ENCODE measurements around the gene PHF20.
"Not testable (repeated sequence)": the region's sequence is repeated elsewhere in the genome, so short reads cannot be mapped to it uniquely, and the experiment has no call there.

PHF20 gene

DNA sequence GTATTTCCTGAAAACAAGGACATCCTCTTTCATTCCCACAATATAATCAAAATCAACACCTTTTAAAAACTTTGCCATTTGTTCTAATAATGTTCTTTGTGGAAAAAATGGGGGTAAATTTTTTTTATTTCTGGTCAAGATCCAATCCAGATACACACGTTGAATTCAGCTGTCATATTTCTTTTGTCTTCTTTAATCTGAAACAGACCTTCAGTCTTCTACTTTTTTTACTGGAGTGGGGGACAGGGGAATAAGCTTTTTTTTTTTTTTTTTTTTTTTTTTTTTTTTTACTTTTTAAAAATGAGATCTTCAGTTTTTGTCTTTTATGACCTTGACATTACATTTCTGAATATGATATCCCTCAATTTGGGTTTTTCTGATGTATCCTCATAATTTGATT, 113.4 kb downstream of the PHF20 start:
- DNase-seq (ENCODE audit: low read depth in 3 of 3), result no peak

GRCh38 chr20:35886537-35886936, 114.7 kb downstream of the PHF20 start:
- DNase-seq (ENCODE audit: low read depth in 3 of 3), result no peak

- DNase-seq (ENCODE audit: low read depth in 3 of 3), result no peak
These were observed 115.7 kb downstream of the PHF20 start for GRCh38 chr20:35887393-35888064.

DNA sequence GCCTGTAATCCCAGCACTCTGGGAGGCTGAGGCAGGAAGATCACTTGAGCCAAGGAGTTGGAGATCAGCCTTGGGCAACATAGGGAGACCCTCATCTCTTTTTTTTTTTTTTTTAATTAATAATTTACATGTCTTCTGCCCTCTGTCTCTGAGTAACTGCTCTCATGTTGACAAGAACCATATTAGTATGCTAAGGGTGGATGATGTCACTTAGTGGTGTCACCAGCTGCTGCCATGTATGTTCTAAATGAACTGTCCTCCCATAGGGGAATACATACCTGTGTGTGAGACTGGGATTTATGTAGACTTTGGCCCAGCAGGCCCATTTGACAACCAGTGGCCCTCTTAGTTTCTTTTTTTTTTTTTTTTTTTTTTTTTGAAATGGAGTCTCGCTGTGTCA, 116.8 kb downstream of the PHF20 start:
- no peak for DNase-seq (ENCODE audit: low read depth in 3 of 3)

- DNase-seq (ENCODE audit: low read depth in 3 of 3), result no peak
These were observed 119.6 kb downstream of the PHF20 start for GRCh38 chr20:35891375-35891774.

DNA sequence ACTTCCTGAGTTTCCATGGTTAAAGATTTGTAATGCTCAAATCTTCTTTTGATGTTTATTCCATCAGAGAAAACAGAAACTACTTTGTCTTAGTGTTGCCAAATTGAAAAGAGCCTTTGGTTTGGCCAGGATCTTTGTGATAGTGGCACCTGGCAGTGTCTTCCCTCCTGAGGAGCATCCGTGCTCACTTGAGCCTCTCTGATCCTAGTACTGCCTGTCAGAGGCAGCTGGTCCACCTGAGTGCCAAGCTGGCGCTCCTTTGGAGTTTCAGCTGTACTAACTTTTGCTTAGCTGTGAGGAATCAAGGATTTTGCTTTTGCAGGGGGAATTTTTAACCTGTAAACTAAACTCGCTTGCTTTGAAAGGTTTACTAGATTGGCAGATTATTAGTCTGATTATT, 121.1 kb downstream of the PHF20 start:
- DNase-seq (ENCODE audit: low read depth in 3 of 3), result no peak

DNA sequence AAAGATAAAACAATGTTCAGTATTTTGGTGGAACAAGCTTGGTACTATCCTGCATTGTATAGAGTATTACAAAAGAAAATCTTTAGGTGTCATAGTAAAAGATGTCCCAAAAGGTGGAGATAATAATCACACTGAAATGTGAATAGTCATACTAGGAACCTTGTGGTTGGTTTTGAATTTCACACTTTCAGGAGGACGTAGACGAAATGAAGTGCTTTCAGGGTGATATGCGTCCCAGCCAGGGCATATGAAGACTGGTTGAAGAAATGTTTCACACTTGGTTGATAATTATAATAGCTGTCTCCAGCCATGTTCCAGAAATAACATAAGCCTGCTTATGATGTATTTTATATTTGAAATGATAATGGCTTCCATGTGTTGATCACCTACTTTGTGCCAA, 122.1 kb downstream of the PHF20 start:
- no peak for DNase-seq (ENCODE audit: low read depth in 3 of 3)

GRCh38 chr20:35895516-35895915, 123.7 kb downstream of the PHF20 start:
- DNase-seq (ENCODE audit: low read depth in 3 of 3), result not testable (repeated sequence)

GRCh38 chr20:35899064-35899463, 127.2 kb downstream of the PHF20 start:
- DNase-seq (ENCODE audit: low read depth in 3 of 3), result no peak

- not testable (repeated sequence) for DNase-seq (ENCODE audit: low read depth in 3 of 3)
These were observed 129.4 kb downstream of the PHF20 start for GRCh38 chr20:35901230-35901629.

DNA sequence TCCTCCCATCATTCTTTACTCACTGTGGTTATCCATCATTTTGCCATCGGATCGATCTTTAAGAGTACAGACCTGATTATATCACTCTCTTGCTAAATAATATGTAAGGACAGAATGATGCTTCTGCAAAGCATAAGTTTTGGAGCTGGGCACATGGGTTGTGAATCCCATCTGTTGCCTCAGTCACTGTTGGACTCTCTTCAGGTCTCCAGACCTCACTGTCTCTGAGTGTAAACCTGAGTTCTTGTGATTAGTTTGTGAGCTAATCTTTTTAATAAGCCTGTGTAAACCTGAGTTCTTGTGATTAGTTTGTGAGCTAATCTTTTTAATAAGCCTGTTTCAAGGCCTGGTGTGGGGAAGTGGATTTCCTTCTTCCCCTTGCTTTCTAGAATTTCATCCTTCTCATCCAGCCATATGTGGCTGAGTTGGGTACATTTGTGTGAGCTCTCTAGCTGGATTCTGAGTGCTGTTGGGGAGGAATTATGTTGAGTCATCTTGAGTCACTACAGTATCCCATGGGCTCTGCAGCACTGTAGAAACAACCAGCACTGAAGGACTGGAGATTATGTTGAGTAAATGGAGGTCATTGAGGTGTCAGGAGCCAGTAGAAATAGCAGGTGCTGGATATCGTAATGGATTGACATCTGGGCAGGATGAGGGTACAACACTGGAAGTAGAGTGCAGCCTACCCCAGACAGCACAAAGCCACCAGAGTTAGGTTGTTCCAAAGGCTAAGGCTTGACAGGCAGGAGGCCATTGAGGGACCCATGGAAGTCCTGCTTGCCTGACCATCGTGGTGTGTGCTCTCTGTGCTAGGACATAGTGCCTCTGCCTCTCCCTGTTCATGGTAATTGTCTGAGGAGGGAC, 130.1 kb downstream of the PHF20 start:
- no peak for DNase-seq (ENCODE audit: low read depth in 3 of 3)

GRCh38 chr20:35902545-35902941, 130.7 kb downstream of the PHF20 start:
- DNase-seq (ENCODE audit: low read depth in 3 of 3), result no peak

DNA sequence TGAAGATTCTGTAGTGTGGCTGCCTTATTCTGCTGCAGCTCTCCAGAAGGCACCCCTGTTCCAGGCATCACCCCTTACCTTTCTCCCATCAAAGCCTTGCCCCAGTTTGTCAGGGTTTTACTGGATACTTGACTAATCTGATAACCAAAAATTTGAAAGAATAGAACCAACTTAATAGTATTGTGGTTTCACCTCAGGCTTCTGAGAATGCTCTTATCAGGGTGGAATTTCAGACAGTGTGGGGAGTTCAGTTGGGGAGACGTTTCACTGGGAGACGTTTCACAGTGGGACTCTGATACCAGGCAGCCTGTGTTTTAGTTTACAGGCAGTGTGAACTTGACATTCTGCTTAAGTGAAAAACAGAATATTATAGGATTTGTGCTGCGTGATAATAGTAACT, 132.0 kb downstream of the PHF20 start:
- no peak for DNase-seq (ENCODE audit: low read depth in 3 of 3)

DNA sequence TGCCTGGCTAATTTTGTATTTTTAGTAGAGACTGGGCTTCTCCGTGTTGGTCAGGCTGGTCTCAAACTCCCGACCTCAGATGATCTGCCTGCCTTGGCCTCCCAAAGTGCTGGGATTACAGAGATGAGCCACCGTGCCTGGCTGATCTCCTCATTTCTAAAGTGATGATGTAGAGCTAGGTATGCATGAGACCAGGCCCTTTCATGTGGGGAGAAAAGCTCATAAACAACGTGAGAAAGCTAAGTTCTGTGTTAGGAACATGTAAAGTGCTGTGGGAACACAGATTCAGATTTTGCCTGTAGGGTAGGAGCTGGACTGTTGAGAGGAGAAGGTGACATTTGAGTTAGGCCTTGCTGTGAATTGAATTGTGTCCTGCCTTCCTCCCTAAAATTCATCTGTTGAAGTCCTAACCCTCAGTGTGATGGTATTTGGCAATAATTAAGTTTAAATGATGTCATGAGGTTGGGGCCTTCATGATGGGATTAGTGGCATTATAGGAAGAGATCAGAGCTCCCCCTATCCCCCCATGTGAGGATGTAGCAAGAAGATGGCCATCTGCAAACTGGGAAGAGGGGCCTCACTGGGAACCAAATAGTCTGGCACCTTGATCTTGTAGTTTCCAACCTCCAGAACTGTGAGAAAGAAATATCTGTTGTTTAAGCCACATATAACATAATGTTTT, 133.3 kb downstream of the PHF20 start:
- no peak for DNase-seq (ENCODE audit: low read depth in 3 of 3)

GRCh38 chr20:35907017-35907701, 135.3 kb downstream of the PHF20 start:
- no peak for DNase-seq (ENCODE audit: low read depth in 3 of 3)

GRCh38 chr20:35908007-35908406, 136.2 kb downstream of the PHF20 start:
- DNase-seq (ENCODE audit: low read depth in 3 of 3), result no peak

- no peak for DNase-seq (ENCODE audit: low read depth in 3 of 3)
These were observed 137.4 kb downstream of the PHF20 start for GRCh38 chr20:35909176-35909575.

- no peak for DNase-seq (ENCODE audit: low read depth in 3 of 3)
These were observed 138.0 kb downstream of the PHF20 start for GRCh38 chr20:35909796-35910195.

- DNase-seq (ENCODE audit: low read depth in 3 of 3), result no peak
These were observed 138.4 kb downstream of the PHF20 start for GRCh38 chr20:35910254-35910653.

GRCh38 chr20:35912881-35913280, 141.1 kb downstream of the PHF20 start:
- no peak for DNase-seq (ENCODE audit: low read depth in 3 of 3)

GRCh38 chr20:35917077-35917476, 145.3 kb downstream of the PHF20 start:
- DNase-seq (ENCODE audit: low read depth in 3 of 3), result no peak

- no peak for DNase-seq (ENCODE audit: low read depth in 3 of 3)
These were observed 146.2 kb downstream of the PHF20 start for GRCh38 chr20:35918021-35918420.

All from stimulated activated CD4-positive, alpha-beta T cell treated with anti-CD3 and anti-CD28 coated beads, TNF-alpha, amount 100 ng/mL, for 48 hours (primary cell).